Brain pericyte (primary cell): ENCODE measurements around the gene SHROOM3.
"Not testable (repeated sequence)": the region's sequence is repeated elsewhere in the genome, so short reads cannot be mapped to it uniquely, and the experiment has no call there.

Source experiments
- DNase-seq: peaks from one replicate; pipeline ENCODE4 v3.0.0-alpha.2; 2012; ENCODE audit warnings: low read depth, low spot score

Gene SHROOM3

GRCh38 chr4:76718831-76719230 is 283.8 kb downstream of the SHROOM3 start:
- no peak for DNase-seq

- no peak for DNase-seq
Measured at GRCh38 chr4:76720121-76720520, 285.1 kb downstream of the SHROOM3 start.

- DNase-seq = not testable (repeated sequence)
Measured at GRCh38 chr4:76722146-76722545, 287.1 kb downstream of the SHROOM3 start.

- DNase-seq = no peak
Measured at GRCh38 chr4:76722838-76723237, 287.8 kb downstream of the SHROOM3 start.

GRCh38 chr4:76723373-76723772 is 288.3 kb downstream of the SHROOM3 start:
- DNase-seq = no peak

- DNase-seq = no peak
Measured at GRCh38 chr4:76723924-76724323, 288.9 kb downstream of the SHROOM3 start.

- no peak for DNase-seq
Measured at GRCh38 chr4:76725039-76725438, 290.0 kb downstream of the SHROOM3 start.

GRCh38 chr4:76726176-76726575 is 291.1 kb downstream of the SHROOM3 start:
- DNase-seq = no peak

GRCh38 chr4:76726631-76727030 is 291.6 kb downstream of the SHROOM3 start:
- DNase-seq = no peak

- DNase-seq = not testable (repeated sequence)
Measured at GRCh38 chr4:76727934-76728333, 292.9 kb downstream of the SHROOM3 start.

GRCh38 chr4:76729460-76729859 is 294.4 kb downstream of the SHROOM3 start:
- DNase-seq = no peak

- no peak for DNase-seq
Measured at GRCh38 chr4:76729980-76730379, 295.0 kb downstream of the SHROOM3 start.

- DNase-seq = no peak
Measured at GRCh38 chr4:76732246-76732645, 297.2 kb downstream of the SHROOM3 start.

- no peak for DNase-seq
Measured at GRCh38 chr4:76733068-76733771, 298.2 kb downstream of the SHROOM3 start.

GRCh38 chr4:76736414-76736813 is 301.4 kb downstream of the SHROOM3 start:
- no peak for DNase-seq

GRCh38 chr4:76737180-76737579 is 302.2 kb downstream of the SHROOM3 start:
- no peak for DNase-seq

- DNase-seq = no peak
Measured at GRCh38 chr4:76737771-76738085, 302.7 kb downstream of the SHROOM3 start.

- DNase-seq = no peak
Measured at GRCh38 chr4:76738086-76738931, 303.3 kb downstream of the SHROOM3 start.

- no peak for DNase-seq
Measured at GRCh38 chr4:76740192-76740591, 305.2 kb downstream of the SHROOM3 start.

- no peak for DNase-seq
Measured at GRCh38 chr4:76740866-76741662, 306.0 kb downstream of the SHROOM3 start.

- DNase-seq = no peak
Measured at GRCh38 chr4:76741663-76742020, 306.6 kb downstream of the SHROOM3 start.

GRCh38 chr4:76744241-76744921 is 309.4 kb downstream of the SHROOM3 start:
- no peak for DNase-seq
